ENCODE results near the gene MLN.

DNA sequence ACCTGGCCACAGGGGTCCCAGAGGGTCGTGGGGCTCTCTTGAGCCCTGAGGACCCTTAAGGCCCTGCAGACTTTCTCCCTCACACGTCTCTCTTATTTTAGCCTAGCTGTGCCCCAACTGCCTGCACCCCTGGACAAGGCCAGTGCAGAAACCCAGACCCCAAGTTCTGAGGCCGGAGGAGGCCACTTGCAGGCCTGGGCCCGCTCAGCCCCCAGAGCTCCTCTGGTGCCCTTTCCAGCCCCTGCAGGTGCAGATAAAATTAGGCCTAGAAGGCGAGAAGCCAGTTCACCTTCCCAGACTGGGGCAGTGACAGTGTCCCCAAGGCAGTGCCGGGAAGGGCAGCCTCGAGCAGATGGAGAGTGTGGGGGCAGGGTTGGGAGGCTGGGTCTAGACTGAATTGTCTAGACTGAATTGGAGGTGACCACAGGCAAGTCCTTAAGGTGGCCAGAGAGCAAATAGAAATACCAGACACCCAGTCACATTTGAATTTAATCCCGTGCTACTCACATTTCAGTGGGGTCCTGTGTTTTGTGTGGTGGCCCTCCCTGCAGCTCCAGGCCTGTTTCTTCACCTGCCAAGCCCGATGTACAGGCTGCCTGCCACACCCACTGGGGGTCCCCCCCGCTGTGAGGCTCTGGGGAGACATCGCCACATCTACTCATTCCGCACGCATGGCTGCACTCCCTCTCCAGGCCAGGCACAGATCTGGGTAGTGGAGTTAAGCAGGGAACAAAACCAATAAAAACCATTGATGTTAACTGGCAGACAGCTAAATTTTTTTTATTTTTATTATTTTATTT is 48.5 kb downstream of the MLN start:
- no peak for TF ChIP-seq POLR2A (IDR thresholded peaks at IDR 0.05; ENCODE audit: low read depth, low read length)
- no peak for TF ChIP-seq POLR2AphosphoS5 (IDR thresholded peaks at IDR 0.05; ENCODE audit: low read depth, low read length)
- no peak for TF ChIP-seq TAF1 (IDR thresholded peaks at IDR 0.05; ENCODE audit: borderline replicate concordance, low read depth, low read length)
